B cell (primary cell): ENCODE measurements around the gene FGFR2.

ENCODE experiments used
- EZH2 ChIP-seq: IDR thresholded peaks from 2 replicates; pipeline ENCODE4 v1.6.1; 2012; ENCODE audit warnings: borderline replicate concordance, low read depth, mild to moderate bottlenecking, moderate library complexity, low read length; ENCODE audit not compliant: insufficient read depth, poor library complexity, severe bottlenecking
- TF ChIP-seq, protein P1 (sequence below): fragments of 200-600 bp; IDR thresholded peaks from one replicate; pipeline ENCODE4 v1.8.0; 2022; ENCODE audit warnings: antibody characterized with exemption, mild to moderate bottlenecking

DNA sequence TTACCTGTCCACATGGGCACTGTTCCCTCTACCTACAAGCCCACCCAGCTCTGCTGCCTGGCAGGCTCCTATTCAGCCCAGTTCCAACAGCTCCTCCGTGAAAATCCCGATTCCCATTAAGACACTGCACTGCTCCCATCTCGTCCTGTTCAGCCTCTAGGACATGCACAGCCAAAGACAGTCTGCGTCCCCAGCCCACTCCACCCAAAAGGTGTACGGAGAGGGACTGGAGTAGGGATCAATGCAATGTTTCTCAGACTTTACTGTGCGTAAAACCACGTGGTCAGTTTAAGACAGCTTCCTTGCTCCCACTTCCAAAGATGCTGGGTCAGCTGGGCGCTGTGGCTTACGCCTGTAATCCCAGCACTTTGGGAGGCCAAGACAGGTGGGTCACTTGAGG lies 19.9 kb downstream of the FGFR2 start:
- TF ChIP-seq, protein P1, sequence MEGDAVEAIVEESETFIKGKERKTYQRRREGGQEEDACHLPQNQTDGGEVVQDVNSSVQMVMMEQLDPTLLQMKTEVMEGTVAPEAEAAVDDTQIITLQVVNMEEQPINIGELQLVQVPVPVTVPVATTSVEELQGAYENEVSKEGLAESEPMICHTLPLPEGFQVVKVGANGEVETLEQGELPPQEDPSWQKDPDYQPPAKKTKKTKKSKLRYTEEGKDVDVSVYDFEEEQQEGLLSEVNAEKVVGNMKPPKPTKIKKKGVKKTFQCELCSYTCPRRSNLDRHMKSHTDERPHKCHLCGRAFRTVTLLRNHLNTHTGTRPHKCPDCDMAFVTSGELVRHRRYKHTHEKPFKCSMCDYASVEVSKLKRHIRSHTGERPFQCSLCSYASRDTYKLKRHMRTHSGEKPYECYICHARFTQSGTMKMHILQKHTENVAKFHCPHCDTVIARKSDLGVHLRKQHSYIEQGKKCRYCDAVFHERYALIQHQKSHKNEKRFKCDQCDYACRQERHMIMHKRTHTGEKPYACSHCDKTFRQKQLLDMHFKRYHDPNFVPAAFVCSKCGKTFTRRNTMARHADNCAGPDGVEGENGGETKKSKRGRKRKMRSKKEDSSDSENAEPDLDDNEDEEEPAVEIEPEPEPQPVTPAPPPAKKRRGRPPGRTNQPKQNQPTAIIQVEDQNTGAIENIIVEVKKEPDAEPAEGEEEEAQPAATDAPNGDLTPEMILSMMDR, result no peak
- TF ChIP-seq EZH2, result no peak
